Muscle of leg (tissue), 11 donors: Measurements from ENCODE around the gene TBC1D5. TPM values are rescaled to one million over a fixed set of nuclear protein-coding genes. Genes with fewer than 3 reads are reported as not detected.

ENCODE experiments used
- DNase-seq: peaks from one replicate; pipeline ENCODE4 v3.0.0; 2013
- H3K27ac ChIP-seq: one replicate; pipeline ENCODE4 v1.5.1; 2013; ENCODE audit warnings: mild to moderate bottlenecking, low read length, control low read depth
- H3K27me3 ChIP-seq: one replicate; pipeline ENCODE4 v1.6.1; 2013; ENCODE audit warnings: low read length; ENCODE audit not compliant: control insufficient read depth, insufficient read depth
- H3K36me3 ChIP-seq: one replicate; pipeline ENCODE4 v1.6.1; 2013; ENCODE audit warnings: low read length; ENCODE audit not compliant: control insufficient read depth, insufficient read depth
- H3K4me1 ChIP-seq: one replicate; pipeline ENCODE4 v1.6.1; 2013; ENCODE audit warnings: low read length; ENCODE audit not compliant: control insufficient read depth, insufficient read depth
- H3K4me3 ChIP-seq: one replicate; pipeline ENCODE4 v1.5.1; 2013; ENCODE audit warnings: low read length, control low read depth
- H3K9me3 ChIP-seq: replicated peaks from 2 replicates; pipeline ENCODE4 v1.6.1; 2013; ENCODE audit warnings: low read depth, low read length; ENCODE audit not compliant: control insufficient read depth
- WGBS: methylation state at CpG from one replicate; pipeline ENCODE4 v1.1.5; 2013; ENCODE audit warnings: missing lambda C conversion rate; ENCODE audit not compliant: insufficient coverage; 5-methylcytosine and 5-hydroxymethylcytosine counted together
- polyA plus RNA-seq, 8 donors: library from polyadenylated mRNA; unstranded; fragments of 120-200 nt; gene quantifications; one replicate each; pipeline versions ENCODE4 v1.2.1 to v1.2.3, GENCODE V29; 2013; ENCODE audit warnings: inconsistent platforms in 1 of 8, low replicate concordance in 1 of 8; ENCODE audit not compliant: insufficient read length in 8 of 8, insufficient read depth in 1 of 8
- total RNA-seq: library from RNA; stranded (reverse); fragments of 120-200 nt; gene quantifications from one replicate; pipeline ENCODE4 v1.2.4, GENCODE V29; 2013

TBC1D5 gene
- total and polyA plus RNA-seq, 9 donors, result 19.0 to 58.7 (median 32.6) TPM

DNA sequence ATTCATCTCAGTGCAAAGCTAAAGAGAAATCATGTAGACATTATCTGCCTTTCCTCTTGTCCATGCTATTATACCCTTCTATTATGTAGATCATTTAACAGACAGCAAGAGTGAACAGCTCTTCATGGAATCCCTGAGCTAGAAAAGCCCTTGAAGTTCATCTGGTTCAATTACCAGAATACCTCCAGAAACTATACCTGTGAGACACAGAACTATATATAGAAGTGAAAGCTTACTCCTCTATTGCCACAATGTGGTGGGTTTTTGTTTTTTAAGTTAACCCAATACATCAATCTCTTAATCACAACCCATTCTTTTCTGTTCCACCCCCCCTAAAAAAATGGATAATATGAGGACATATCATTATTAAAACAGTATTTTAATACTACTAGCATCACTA is 510.0 kb downstream of the TBC1D5 start:
- no peaks in the 10 kb centered on the region for H3K27me3 ChIP-seq
- H3K9me3 ChIP-seq, result no peaks in the 10 kb centered on the region
- no peak overlapping the region for H3K4me3 ChIP-seq
- H3K27ac ChIP-seq, result no peak overlapping the region
- peaks cover 1% of the 10 kb centered on the region for H3K36me3 ChIP-seq
- DNase-seq, result no peak
- no peaks in the 10 kb centered on the region for H3K4me1 ChIP-seq

DNA sequence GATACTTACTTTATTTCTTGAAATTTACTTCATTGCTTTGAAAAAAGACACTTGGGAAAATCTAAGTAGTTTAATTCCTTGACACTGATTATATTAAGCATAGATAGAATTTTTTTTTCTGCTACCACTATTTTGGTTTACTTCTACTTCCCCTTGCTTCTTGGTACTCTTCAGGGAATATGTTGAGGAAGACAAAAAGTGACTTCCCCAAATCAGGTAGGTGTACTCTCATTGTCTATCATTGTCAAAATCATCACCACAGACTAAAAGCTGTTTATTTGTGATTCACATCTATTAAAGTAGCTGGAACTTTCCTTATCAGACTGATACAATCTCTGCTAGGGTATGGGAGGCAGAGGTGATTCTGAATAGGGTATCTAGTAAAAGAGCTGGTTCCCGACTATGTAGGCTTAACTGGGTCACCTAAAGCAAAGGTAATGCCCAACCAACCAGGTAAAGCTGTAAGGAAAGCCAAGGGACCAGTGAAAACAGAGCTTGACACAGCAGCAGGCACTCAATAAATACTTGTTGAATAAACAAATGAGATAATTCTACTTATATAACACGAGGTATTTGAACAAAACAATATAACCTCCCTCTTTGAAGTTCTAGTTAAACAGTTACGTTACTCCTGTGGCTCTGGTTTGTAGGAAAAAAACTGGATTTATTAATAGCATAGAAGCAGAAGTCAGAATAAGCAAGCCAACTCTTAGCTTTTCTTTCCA is 510.7 kb downstream of the TBC1D5 start:
- no peaks in the 10 kb centered on the region for H3K9me3 ChIP-seq
- no peak overlapping the region for H3K4me3 ChIP-seq
- H3K36me3 ChIP-seq, result no peaks in the 10 kb centered on the region
- no peaks in the 10 kb centered on the region for H3K27me3 ChIP-seq
- H3K27ac ChIP-seq, result no peak overlapping the region
- peak; percentile 33 for DNase-seq
- WGBS, result 100% methylated on average over 1 of the region's 3 CpGs
- H3K4me1 ChIP-seq, result no peaks in the 10 kb centered on the region

DNA sequence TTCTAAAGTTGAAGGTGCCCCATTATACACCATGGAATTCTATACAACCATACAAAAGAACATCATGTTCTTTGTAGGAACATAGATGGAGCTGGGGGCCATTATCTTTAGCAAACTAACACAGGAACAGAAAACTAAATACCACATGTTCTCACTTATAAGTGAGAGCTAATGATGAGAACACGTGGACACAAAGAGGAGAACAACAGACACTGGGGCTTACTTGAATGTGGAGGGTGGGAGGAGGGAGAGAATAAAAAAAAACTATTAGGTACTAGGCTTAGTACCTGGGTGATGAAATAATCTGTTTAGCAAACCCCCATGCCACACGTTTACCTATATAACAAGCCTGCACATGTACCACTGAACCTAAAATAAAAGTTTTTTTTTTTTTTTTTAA is 515.0 kb downstream of the TBC1D5 start:
- no peaks in the 10 kb centered on the region for H3K4me1 ChIP-seq
- H3K9me3 ChIP-seq, result no peaks in the 10 kb centered on the region
- no peak overlapping the region for H3K4me3 ChIP-seq
- no peaks in the 10 kb centered on the region for H3K36me3 ChIP-seq
- H3K27ac ChIP-seq, result no peak overlapping the region
- WGBS, result no CpG with 5 or more reads among the region's 2 CpGs
- H3K27me3 ChIP-seq, result no peaks in the 10 kb centered on the region
- DNase-seq, result no peak

DNA sequence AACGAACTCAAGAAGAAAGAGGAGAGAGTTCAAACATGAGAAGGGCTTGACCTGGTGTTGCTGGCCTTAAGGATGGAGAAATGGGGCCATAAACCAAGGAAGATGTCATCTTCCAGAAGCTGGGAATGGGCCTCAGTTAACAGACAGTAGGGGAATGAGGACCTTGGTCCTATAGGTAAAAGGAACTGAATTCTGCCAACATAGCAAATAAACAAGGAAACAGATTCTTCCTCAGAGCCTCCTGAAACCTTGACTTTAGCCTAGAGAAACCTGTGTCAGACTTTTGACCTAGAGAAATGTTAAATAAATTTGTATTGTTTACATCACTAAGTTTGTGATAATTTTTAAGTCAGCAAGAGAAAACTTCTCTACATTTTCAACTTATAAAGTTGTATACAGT is 520.9 kb downstream of the TBC1D5 start:
- H3K27me3 ChIP-seq, result no peaks in the 10 kb centered on the region
- 100% methylated on average over 1 of the region's 1 CpG for whole genome bisulfite sequencing
- DNase-seq, result no peak

DNA sequence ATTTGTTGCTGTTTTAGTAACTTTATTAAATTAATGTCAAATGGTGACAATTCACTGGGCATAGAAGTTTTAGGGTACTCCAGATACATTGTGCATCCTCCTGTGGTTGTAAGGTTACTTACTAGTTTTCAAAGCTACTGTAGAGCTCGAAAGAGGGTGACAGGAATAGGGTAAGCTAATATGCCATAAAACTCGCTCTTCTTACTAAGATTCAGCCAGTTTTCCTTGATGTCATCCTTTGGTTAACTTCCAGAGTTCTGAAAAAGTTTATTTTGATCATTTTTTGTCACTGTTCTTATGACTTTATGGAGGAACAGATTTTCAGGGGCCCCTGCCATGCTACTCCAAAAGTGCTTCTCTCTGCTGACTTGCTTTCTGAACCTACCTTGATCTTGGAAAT is 522.8 kb downstream of the TBC1D5 start:
- H3K27ac ChIP-seq, result no peak overlapping the region
- no peaks in the 10 kb centered on the region for H3K36me3 ChIP-seq
- WGBS, result no CpG with 5 or more reads among the region's 2 CpGs
- DNase-seq, result no peak
- no peak overlapping the region for H3K4me3 ChIP-seq
- no peaks in the 10 kb centered on the region for H3K4me1 ChIP-seq
- H3K27me3 ChIP-seq, result no peaks in the 10 kb centered on the region
- H3K9me3 ChIP-seq, result peaks cover 6% of the 10 kb centered on the region

More for the DNA sequence above, 520.9 kb downstream of the TBC1D5 start:
- Histone ChIP-seq H3K27ac (no peak overlapping the region), H3K4me1 (no peaks in the 10 kb centered on the region), H3K4me3 (no peak overlapping the region), H3K9me3 (peaks cover 6% of the 10 kb centered on the region), H3K36me3 (no peaks in the 10 kb centered on the region)

DNA sequence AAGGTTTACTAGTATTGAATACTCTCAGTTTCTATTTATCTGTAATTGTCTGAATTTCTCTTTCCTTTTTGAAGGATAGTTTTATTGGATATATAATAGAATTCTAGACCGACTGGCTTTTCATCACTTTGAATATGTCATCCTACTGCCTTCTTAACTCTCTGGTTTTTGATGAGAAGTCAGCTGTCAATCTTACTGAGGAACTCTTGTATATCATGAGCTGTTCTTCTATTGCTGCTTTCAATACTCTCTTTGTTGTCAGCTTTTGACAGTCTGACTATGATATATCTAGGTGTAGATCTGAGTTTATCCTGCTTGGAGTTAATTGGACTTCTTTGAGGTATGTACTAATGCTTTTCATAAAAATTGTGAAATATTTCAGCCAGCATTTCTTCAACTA is 523.8 kb downstream of the TBC1D5 start:
- H3K4me3 ChIP-seq, result no peak overlapping the region
- WGBS, result no CpG with 5 or more reads among the region's 1 CpG
- H3K4me1 ChIP-seq, result no peaks in the 10 kb centered on the region
- no peaks in the 10 kb centered on the region for H3K36me3 ChIP-seq
- peaks cover 6% of the 10 kb centered on the region for H3K9me3 ChIP-seq
- no peak for DNase-seq
- H3K27ac ChIP-seq, result no peak overlapping the region
- no peaks in the 10 kb centered on the region for H3K27me3 ChIP-seq

DNA sequence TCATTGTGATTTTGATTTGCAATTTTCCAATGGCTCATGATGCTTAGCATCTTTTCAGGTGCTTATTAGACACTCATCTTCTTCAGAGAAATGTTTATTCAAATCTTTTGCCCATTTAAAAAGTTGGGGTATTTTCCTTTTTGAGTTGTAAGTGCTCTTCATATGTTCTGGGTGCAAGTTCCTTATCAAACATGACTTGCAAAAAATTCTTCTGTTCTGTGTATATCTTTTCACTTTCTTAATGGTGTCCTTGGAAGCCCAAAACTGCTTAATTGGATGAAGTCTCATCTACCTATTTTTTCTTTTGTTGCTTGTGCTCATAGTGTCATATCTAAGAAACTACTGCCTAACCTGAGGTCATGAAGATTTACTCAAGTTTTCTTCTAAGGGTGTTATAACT is 524.8 kb downstream of the TBC1D5 start:
- Histone ChIP-seq H3K27me3 (no peaks in the 10 kb centered on the region), H3K36me3 (no peaks in the 10 kb centered on the region), H3K27ac (no peak overlapping the region), H3K4me3 (no peak overlapping the region), H3K4me1 (no peaks in the 10 kb centered on the region), H3K9me3 (peaks cover 6% of the 10 kb centered on the region)
- DNase-seq, result no peak

DNA sequence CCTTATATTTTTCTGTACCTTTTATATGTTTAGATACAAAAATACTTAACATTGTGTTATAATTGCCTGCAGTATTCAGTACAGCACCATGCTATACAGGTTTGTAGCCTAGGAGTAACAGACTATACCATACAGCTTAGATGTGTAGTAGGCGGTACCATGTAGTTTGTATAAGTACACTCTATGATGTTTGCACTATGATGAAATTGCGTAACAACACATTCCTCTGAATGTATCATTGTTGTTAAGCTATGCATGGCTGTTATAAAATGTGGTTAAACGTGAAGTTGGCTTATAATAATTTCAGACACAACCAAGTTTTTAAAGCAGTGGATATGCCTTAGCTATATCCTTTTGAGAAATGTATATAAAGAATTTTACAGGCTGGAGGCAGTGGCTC is 529.3 kb downstream of the TBC1D5 start:
- Histone ChIP-seq H3K27ac (no peak overlapping the region), H3K36me3 (no peaks in the 10 kb centered on the region), H3K4me3 (no peak overlapping the region), H3K27me3 (no peaks in the 10 kb centered on the region), H3K4me1 (no peaks in the 10 kb centered on the region), H3K9me3 (no peaks in the 10 kb centered on the region)
- DNase-seq, result no peak
- WGBS, result no CpG with 5 or more reads among the region's 3 CpGs

DNA sequence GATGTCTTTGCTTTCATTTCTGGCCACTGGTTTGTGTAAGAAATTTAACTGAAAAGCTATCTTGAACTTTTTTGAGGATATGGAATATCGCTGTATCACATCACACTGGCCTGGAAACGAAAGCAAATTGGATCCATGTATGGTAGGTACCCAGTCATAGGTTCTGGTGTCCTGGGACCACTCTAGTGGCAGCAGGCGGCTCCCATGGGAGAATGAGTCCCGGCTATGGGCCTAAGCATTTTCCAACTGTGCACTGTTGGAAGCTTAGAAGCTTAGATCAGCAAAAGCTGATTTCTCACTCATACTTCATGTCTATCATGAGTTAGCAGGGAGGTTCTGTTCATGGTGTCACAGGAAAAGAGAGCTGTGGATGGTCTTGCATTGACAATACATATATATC is 534.5 kb downstream of the TBC1D5 start:
- H3K36me3 ChIP-seq, result peaks cover 3% of the 10 kb centered on the region
- H3K9me3 ChIP-seq, result peaks cover 2% of the 10 kb centered on the region
- no peak overlapping the region for H3K27ac ChIP-seq
- 100% methylated on average over 1 of the region's 4 CpGs for WGBS
- no peak for DNase-seq
- H3K4me1 ChIP-seq, result no peaks in the 10 kb centered on the region
- no peaks in the 10 kb centered on the region for H3K27me3 ChIP-seq
- no peak overlapping the region for H3K4me3 ChIP-seq

DNA sequence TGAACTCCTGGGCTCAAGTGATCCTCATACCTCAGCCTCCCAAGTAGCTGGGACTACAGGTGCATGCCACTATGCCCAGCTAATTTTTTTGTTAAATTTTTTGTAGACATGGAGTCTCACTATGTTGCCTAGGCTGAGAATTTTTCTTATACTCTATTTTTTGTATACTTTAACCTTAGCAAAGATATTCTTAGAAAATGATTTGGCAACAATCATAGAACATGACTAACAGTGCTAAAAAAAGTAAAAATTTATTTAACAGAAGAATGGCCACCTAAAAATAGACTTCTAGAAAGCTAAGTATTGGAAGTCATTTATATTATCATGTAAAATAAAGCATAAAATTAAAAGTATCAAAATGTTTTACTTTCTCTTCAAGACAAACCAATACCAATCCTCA is 535.4 kb downstream of the TBC1D5 start:
- peak; percentile 16 for DNase-seq
- H3K27me3 ChIP-seq, result no peaks in the 10 kb centered on the region
- H3K4me3 ChIP-seq, result no peak overlapping the region
- no peaks in the 10 kb centered on the region for H3K4me1 ChIP-seq
- peaks cover 12% of the 10 kb centered on the region for H3K9me3 ChIP-seq
- H3K27ac ChIP-seq, result no peak overlapping the region
- H3K36me3 ChIP-seq, result peaks cover 12% of the 10 kb centered on the region

DNA sequence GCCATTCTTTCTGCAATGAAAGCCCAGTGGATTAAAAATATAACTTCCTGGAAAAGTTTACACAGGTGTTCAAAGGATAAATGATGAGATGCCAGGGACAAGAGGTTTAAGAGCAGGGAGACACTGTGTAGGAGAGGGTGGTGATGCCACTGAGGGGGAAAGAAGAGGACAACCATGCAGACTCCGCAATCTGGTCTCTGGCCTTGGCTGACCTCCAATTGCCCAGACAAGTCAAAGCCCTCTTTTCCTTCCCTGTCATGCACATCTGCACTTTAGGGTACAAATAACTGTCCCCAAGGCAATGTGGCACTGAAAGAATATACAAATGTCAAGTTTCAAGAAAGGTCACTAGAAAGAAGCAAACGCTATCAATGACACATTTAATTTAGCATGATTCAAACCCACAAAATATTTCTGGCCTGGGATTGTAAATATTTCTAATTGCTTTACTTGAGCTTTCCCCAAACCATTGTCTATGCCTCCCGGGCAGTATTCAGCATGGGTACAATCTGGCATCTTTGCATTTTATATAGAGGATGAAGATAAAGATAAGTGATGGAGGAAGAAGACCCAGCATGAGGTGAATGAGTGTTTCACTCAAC is 538.3 kb downstream of the TBC1D5 start:
- H3K4me1 ChIP-seq, result no peaks in the 10 kb centered on the region
- H3K27me3 ChIP-seq, result no peaks in the 10 kb centered on the region
- 71% methylated on average over 1 of the region's 3 CpGs for WGBS
- H3K9me3 ChIP-seq, result peaks cover 13% of the 10 kb centered on the region
- DNase-seq, result no peak
- H3K36me3 ChIP-seq, result peaks cover 20% of the 10 kb centered on the region
- no peak overlapping the region for H3K27ac ChIP-seq
- H3K4me3 ChIP-seq, result no peak overlapping the region
